Measurements from ENCODE around the gene PEMT. TPM values are rescaled to one million over a fixed set of nuclear protein-coding genes. Genes with fewer than 3 reads are reported as not detected.

PEMT gene
- total and polyA plus RNA-seq, 2 of the 4 experiments (the other 2 are of a cell fraction) = 23.3 to 49.5 TPM

- no peak overlapping the region for H2AFZ ChIP-seq (replicated peaks; ENCODE audit: low read length, poor library complexity)
Measured at GRCh38 chr17:17552351-17553216, 38.9 kb downstream of the PEMT start.

More at GRCh38 chr17:17552351-17553216, 38.9 kb downstream of the PEMT start:
- dilution Hi-C loops (cut with HindIII; ENCODE audit: low sequenced_read_pairs, unreplicated experiment) (no loop called here), in situ Hi-C loops (cut with MboI; ENCODE audit: low sequenced_read_pairs) (no loop called here), intact Hi-C loops (cut with micrococcal nuclease) (no loop called here)
- TF ChIP-seq RFX5 (IDR thresholded peaks at IDR 0.05; ENCODE audit: low read depth, low read length) = no peak
- Histone ChIP-seq H4K8ac (ENCODE audit: low read depth in 2 of 2, low read length in 2 of 2) (no peak overlapping the region), H2BK15ac (ENCODE audit: low read depth, low read length) (no peak overlapping the region), H2BK5ac (ENCODE audit: low read depth, low read length, poor library complexity, severe bottlenecking) (no peak overlapping the region), H3K9me1 (ENCODE audit: insufficient read depth, low read length) (no peaks in the 10 kb centered on the region), H3K9ac (ENCODE audit: low read depth, low read length) (no peak overlapping the region), H4K20me1 (ENCODE audit: insufficient read depth, low read length) (no peaks in the 10 kb centered on the region; the same call in 1 of the 2 replicates), H4K91ac (ENCODE audit: insufficient read depth, low read depth, low read length) (no peak overlapping the region), H3K23ac (ENCODE audit: low read depth, low read length) (no peak overlapping the region), H3K9me3 (ENCODE audit: control insufficient read depth, insufficient read depth, low read length) (no peaks in the 10 kb centered on the region), H3K4me3 (ENCODE audit: insufficient read depth, low read depth, low read length) (no peak overlapping the region), H3K14ac (replicated peaks; ENCODE audit: low read depth, low read length) (no peak overlapping the region), H3K18ac (ENCODE audit: low read depth, low read length) (no peak overlapping the region), H2BK20ac (ENCODE audit: low read depth, low read length) (no peak overlapping the region), H3K4me1 (ENCODE audit: control insufficient read depth, insufficient read depth, low read length) (no peaks in the 10 kb centered on the region), H4K5ac (ENCODE audit: low read depth, low read length) (no peak overlapping the region), H3K4me2 (ENCODE audit: low read depth, low read length) (no peak overlapping the region), H2AK9ac (replicated peaks; ENCODE audit: low read depth, low read length, poor library complexity) (no peak overlapping the region), H2BK120ac (ENCODE audit: low read depth, low read length) (no peak overlapping the region), H2AK5ac (ENCODE audit: low read depth, low read length) (no peak overlapping the region), H3K79me1 (ENCODE audit: low read depth in 1 of 2, low read length in 2 of 2) (no peaks in the 10 kb centered on the region), H3K56ac (ENCODE audit: extremely low read depth, insufficient read depth, low read length) (no peak overlapping the region), H3K4ac (ENCODE audit: low read depth, low read length) (no peak overlapping the region), H3K36me3 (ENCODE audit: control insufficient read depth, insufficient read depth, low read length) (no peaks in the 10 kb centered on the region), H3K27me3 (ENCODE audit: control insufficient read depth, insufficient read depth, low read length) (no peaks in the 10 kb centered on the region), H3K27ac (ENCODE audit: insufficient read depth, low read length) (no peak overlapping the region)
- CTCF ChIA-PET = no interaction called here
- 98% methylated on average over 7 of the region's 27 CpGs; no CpG with 5 or more reads in 1 of the 2 experiments for WGBS, 2 experiments (ENCODE audit: extremely low coverage in 2 of 2, insufficient read length in 1 of 2)
- ATAC-seq (ENCODE audit: low read depth) (no peak), DNase-seq (no peak)
- no TSS peak for BruUV-seq (replicated peaks)
- POLR2A ChIA-PET (ENCODE audit: unreplicated experiment) = no interaction called here

All from IMR-90 (cell line).